GM21619 (cell line): ENCODE measurements around the gene CD86.
"Not testable (repeated sequence)": the region's sequence is repeated elsewhere in the genome, so short reads cannot be mapped to it uniquely, and the experiment has no call there.

Experiments
- ATAC-seq: cut with Tn5 transposase; IDR thresholded peaks from one replicate; pipeline ENCODE4 v1.9.1; 2021; ENCODE audit not compliant: unreplicated experiment

CD86 gene

GRCh38 chr3:122055215-122055614 lies at the start of gene CD86:
Gene CD86, plus strand, starts transcription at chr3:122055362. Its CDS starts 128 bp downstream, at chr3:122055490.
- peak; percentile 78 for ATAC-seq

- no peak for ATAC-seq
Measured at GRCh38 chr3:122006267-122006666, 48.9 kb upstream of the CD86 start.

- ATAC-seq: no peak
Measured at GRCh38 chr3:122008166-122008565, 47.0 kb upstream of the CD86 start.

- no peak for ATAC-seq
Measured at GRCh38 chr3:122010506-122010905, 44.7 kb upstream of the CD86 start.

- no peak for ATAC-seq
Measured at GRCh38 chr3:122011396-122011795, 43.8 kb upstream of the CD86 start.

- ATAC-seq: no peak
Measured at GRCh38 chr3:122012821-122013220, 42.3 kb upstream of the CD86 start.

GRCh38 chr3:122013448-122013925 lies 41.7 kb upstream of the CD86 start:
- no peak for ATAC-seq

- peak; percentile 88 for ATAC-seq
Measured at GRCh38 chr3:122014741-122015140, 40.4 kb upstream of the CD86 start.

- ATAC-seq: no peak
Measured at GRCh38 chr3:122019493-122019892, 35.7 kb upstream of the CD86 start.

- no peak for ATAC-seq
Measured at GRCh38 chr3:122021037-122021436, 34.1 kb upstream of the CD86 start.

- ATAC-seq: no peak
Measured at GRCh38 chr3:122021811-122022401, 33.3 kb upstream of the CD86 start, which contains the start of gene ILDR1. Gene ILDR1, minus strand, starts transcription at chr3:122022247. Its CDS starts 170 bp downstream, at chr3:122022077.

- no peak for ATAC-seq
Measured at GRCh38 chr3:122023335-122023910, 31.7 kb upstream of the CD86 start.

- ATAC-seq: no peak
Measured at GRCh38 chr3:122024800-122025199, 30.4 kb upstream of the CD86 start.

GRCh38 chr3:122025296-122025695 lies 29.9 kb upstream of the CD86 start:
- peak; percentile 89 for ATAC-seq

- peak; percentile 51 for ATAC-seq
Measured at GRCh38 chr3:122030381-122031122, 24.6 kb upstream of the CD86 start.

- ATAC-seq: peak; percentile 39
Measured at GRCh38 chr3:122031123-122031468, 24.1 kb upstream of the CD86 start.

GRCh38 chr3:122032531-122032930 lies 22.6 kb upstream of the CD86 start:
- ATAC-seq: no peak

- no peak for ATAC-seq
Measured at GRCh38 chr3:122033023-122033422, 22.1 kb upstream of the CD86 start.

GRCh38 chr3:122047296-122047695 lies 7.9 kb upstream of the CD86 start:
- ATAC-seq: not testable (repeated sequence)

GRCh38 chr3:122047773-122048172 lies 7.4 kb upstream of the CD86 start:
- ATAC-seq: not testable (repeated sequence)

- ATAC-seq: peak; percentile 44
Measured at GRCh38 chr3:122052968-122053367, 2.2 kb upstream of the CD86 start.

GRCh38 chr3:122057671-122058070 lies 2.5 kb downstream of the CD86 start:
- ATAC-seq: no peak
